Smooth muscle cell (in vitro differentiated cells): ENCODE results near the gene SRCIN1. TPM values are rescaled to one million over a fixed set of nuclear protein-coding genes. Genes with fewer than 3 reads are reported as not detected.

ENCODE experiments used
- DNase-seq: peaks from one replicate; lab custom pipeline; 2025; ENCODE audit not compliant: unreplicated experiment; lab: John Stamatoyannopoulos, UW
- H2AFZ ChIP-seq: fragments of 200-600 bp; sonication (generic); 2 replicates; pipeline ENCODE4 v1.6.0; 2016; ENCODE audit warnings: antibody characterized with exemption, low read depth, mild to moderate bottlenecking
- H3F3A ChIP-seq: fragments of 200-600 bp; sonication (generic); 2 replicates; pipeline ENCODE4 v1.6.0; 2017; ENCODE audit warnings: antibody characterized with exemption, low read depth
- H3K27ac ChIP-seq: fragments of 200-600 bp; sonication (generic); 2 replicates; pipeline ENCODE4 v1.5.1; 2016; ENCODE audit warnings: low read depth, mild to moderate bottlenecking
- H3K27me3 ChIP-seq: fragments of 200-600 bp; sonication (generic); 2 replicates; pipeline ENCODE4 v1.6.1; 2016; ENCODE audit warnings: low read depth, mild to moderate bottlenecking
- H3K36me3 ChIP-seq: fragments of 200-600 bp; sonication (generic); 2 replicates; pipeline ENCODE4 v1.5.1; 2016; ENCODE audit warnings: low read depth
- H3K4me1 ChIP-seq: fragments of 200-600 bp; sonication (generic); 2 replicates; pipeline ENCODE4 v1.5.1; 2016; ENCODE audit warnings: low read depth
- H3K4me2 ChIP-seq: fragments of 200-600 bp; sonication (generic); 2 replicates; pipeline ENCODE4 v1.6.0; 2016; ENCODE audit warnings: mild to moderate bottlenecking
- H3K4me3 ChIP-seq: fragments of 200-600 bp; sonication (generic); 2 replicates; pipeline ENCODE4 v1.5.1; 2016; ENCODE audit warnings: mild to moderate bottlenecking
- H3K79me2 ChIP-seq: fragments of 200-600 bp; sonication (generic); 2 replicates; pipeline ENCODE4 v1.6.0; 2016; ENCODE audit warnings: low read depth, mild to moderate bottlenecking
- H3K9ac ChIP-seq: fragments of 200-600 bp; sonication (generic); 2 replicates; pipeline ENCODE4 v1.6.0; 2016; ENCODE audit warnings: low read depth
- H3K9me3 ChIP-seq: fragments of 200-600 bp; sonication (generic); replicated peaks from 2 replicates; pipeline ENCODE4 v1.5.1; 2016; ENCODE audit warnings: low read depth
- H4K20me1 ChIP-seq: fragments of 200-600 bp; sonication (generic); 2 replicates; pipeline ENCODE4 v1.6.0; 2016; ENCODE audit warnings: low read depth
- CTCF ChIP-seq: fragments of 200-600 bp; sonication (generic); IDR thresholded peaks from 2 replicates; pipeline ENCODE4 v1.5.1; 2017; ENCODE audit warnings: borderline replicate concordance, mild to moderate bottlenecking, antibody characterized with exemption; ENCODE audit not compliant: insufficient read depth, poor library complexity, severe bottlenecking
- WGBS: methylation state at CpG from one replicate; pipeline ENCODE4 v1.1.7; 2016; ENCODE audit warnings: low lambda C conversion rate; 5-methylcytosine and 5-hydroxymethylcytosine counted together
- polyA plus RNA-seq: library from polyadenylated mRNA; unstranded; fragments of >200 nt; fragmentation: Nextera tagmentation; extraction: Ambion mirVana; gene quantifications from 2 replicates; pipeline ENCODE4 v1.2.1, GENCODE V29; 2016
- total RNA-seq: library from RNA; depleted of rRNA; stranded (reverse); fragments of >200 nt; gene quantifications from 2 replicates; pipeline ENCODE4 v1.2.3, GENCODE V29; 2014

The SRCIN1 gene
- total and polyA plus RNA-seq, 2 experiments from 2014 or later, result 0.16 to 0.90 TPM

DNA sequence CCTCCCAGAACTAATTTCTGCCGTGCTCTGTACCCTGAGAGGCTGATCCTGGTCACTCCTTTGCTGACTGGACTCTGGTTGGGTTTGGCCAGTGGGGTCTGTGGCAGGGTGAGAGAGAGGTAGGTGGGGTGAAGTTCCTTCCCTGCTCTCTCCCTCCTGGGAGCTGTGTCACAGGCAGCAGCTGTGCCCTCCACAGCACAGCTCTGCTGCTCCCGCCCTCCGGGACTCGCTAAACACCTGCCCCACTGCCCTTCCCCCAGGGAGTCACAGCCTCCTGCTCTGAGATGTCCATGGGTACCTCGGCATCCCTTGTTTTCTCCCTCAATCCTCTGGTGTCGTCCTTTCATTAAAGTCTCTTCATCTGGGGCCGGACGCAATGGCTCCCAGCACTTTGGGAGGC, 66.4 kb downstream of the SRCIN1 start:
- Histone ChIP-seq H3K79me2 (no peaks in the 10 kb centered on the region), H3K27me3 (no peaks in the 10 kb centered on the region), H4K20me1 (no peaks in the 10 kb centered on the region), H3K9ac (no peak overlapping the region), H3F3A (no peaks in the 10 kb centered on the region), H3K27ac (no peak overlapping the region), H3K4me3 (no peak overlapping the region), H3K9me3 (no peaks in the 10 kb centered on the region), H3K4me2 (no peak overlapping the region), H3K4me1 (peaks cover 5% of the 10 kb centered on the region), H3K36me3 (no peaks in the 10 kb centered on the region), H2AFZ (no peak overlapping the region)
- no peak for DNase-seq
- WGBS, result 92% methylated on average over 8 of the region's 8 CpGs
- no peak for TF ChIP-seq CTCF

GRCh38 chr17:38538906-38539305, 66.8 kb downstream of the SRCIN1 start:
- Histone ChIP-seq H3K27me3 (no peaks in the 10 kb centered on the region), H3K36me3 (no peaks in the 10 kb centered on the region), H3K79me2 (no peaks in the 10 kb centered on the region), H3F3A (no peaks in the 10 kb centered on the region), H3K4me3 (no peak overlapping the region), H3K4me1 (peaks cover 10% of the 10 kb centered on the region), H3K9ac (no peak overlapping the region), H3K4me2 (no peak overlapping the region), H4K20me1 (no peaks in the 10 kb centered on the region), H2AFZ (no peak overlapping the region), H3K9me3 (no peaks in the 10 kb centered on the region), H3K27ac (no peak overlapping the region)
- 95% methylated on average over 9 of the region's 9 CpGs for WGBS
- TF ChIP-seq CTCF, result no peak
- no peak for DNase-seq

GRCh38 chr17:38536661-38537060, 69.1 kb downstream of the SRCIN1 start:
- Histone ChIP-seq H3K4me3 (no peak overlapping the region), H3K4me1 (peaks cover 23% of the 10 kb centered on the region), H3K27ac (no peak overlapping the region), H3K9me3 (no peaks in the 10 kb centered on the region), H3K27me3 (no peaks in the 10 kb centered on the region), H4K20me1 (no peaks in the 10 kb centered on the region), H3K79me2 (no peaks in the 10 kb centered on the region), H3K4me2 (no peak overlapping the region), H2AFZ (no peak overlapping the region), H3F3A (no peaks in the 10 kb centered on the region), H3K9ac (no peak overlapping the region), H3K36me3 (no peaks in the 10 kb centered on the region)
- no peak for DNase-seq
- 83% methylated on average over 4 of the region's 4 CpGs for WGBS
- TF ChIP-seq CTCF, result no peak

GRCh38 chr17:38535886-38536285, 69.9 kb downstream of the SRCIN1 start:
- no peaks in the 10 kb centered on the region for H4K20me1 ChIP-seq
- H3K36me3 ChIP-seq, result no peaks in the 10 kb centered on the region
- H3K79me2 ChIP-seq, result no peaks in the 10 kb centered on the region
- H3K4me1 ChIP-seq, result peaks cover 23% of the 10 kb centered on the region
- H3K9ac ChIP-seq, result no peak overlapping the region
- no peak for DNase-seq
- no peaks in the 10 kb centered on the region for H3K9me3 ChIP-seq
- H2AFZ ChIP-seq, result no peak overlapping the region
- H3K27ac ChIP-seq, result no peak overlapping the region
- H3F3A ChIP-seq, result no peaks in the 10 kb centered on the region
- H3K27me3 ChIP-seq, result no peaks in the 10 kb centered on the region
- no peak overlapping the region for H3K4me2 ChIP-seq
- TF ChIP-seq CTCF, result no peak
- WGBS, result 93% methylated on average over 8 of the region's 8 CpGs
- no peak overlapping the region for H3K4me3 ChIP-seq
